ENCODE data around the gene CSTB.

Gene CSTB

DNA sequence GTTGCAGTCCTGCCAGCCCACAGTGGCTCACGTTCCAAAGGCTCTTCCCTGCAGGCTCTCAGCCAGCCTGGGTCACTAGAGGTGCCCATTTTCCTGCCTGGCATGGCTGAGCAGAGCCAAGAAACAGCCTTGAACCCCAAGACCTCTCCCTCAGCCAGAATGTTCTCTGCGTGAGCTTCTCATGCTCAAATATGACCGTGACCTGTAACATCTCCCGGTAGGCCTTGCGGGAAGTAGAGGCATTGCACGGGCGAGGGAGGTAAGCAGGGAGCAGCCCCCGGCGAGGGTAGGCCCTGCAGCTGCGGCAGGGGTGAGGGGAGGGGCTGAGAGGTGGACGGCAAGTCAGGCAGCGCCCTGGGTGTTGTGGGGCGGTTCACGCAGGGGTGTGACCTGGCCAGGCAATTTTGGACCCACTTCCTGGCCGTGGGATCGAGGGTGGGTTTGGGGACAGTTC, 33.3 kb upstream of the CSTB start:
- no peak overlapping the region for H3K4me3 ChIP-seq (ENCODE audit: low read depth, low read length)
- TF ChIP-seq, protein P1, sequence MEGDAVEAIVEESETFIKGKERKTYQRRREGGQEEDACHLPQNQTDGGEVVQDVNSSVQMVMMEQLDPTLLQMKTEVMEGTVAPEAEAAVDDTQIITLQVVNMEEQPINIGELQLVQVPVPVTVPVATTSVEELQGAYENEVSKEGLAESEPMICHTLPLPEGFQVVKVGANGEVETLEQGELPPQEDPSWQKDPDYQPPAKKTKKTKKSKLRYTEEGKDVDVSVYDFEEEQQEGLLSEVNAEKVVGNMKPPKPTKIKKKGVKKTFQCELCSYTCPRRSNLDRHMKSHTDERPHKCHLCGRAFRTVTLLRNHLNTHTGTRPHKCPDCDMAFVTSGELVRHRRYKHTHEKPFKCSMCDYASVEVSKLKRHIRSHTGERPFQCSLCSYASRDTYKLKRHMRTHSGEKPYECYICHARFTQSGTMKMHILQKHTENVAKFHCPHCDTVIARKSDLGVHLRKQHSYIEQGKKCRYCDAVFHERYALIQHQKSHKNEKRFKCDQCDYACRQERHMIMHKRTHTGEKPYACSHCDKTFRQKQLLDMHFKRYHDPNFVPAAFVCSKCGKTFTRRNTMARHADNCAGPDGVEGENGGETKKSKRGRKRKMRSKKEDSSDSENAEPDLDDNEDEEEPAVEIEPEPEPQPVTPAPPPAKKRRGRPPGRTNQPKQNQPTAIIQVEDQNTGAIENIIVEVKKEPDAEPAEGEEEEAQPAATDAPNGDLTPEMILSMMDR (IDR thresholded peaks at IDR 0.05; ENCODE audit: insufficient read depth, low read depth, low read length, missing control alignments): no peak
- DNase-seq (ENCODE audit: low read depth): no peak

DNA sequence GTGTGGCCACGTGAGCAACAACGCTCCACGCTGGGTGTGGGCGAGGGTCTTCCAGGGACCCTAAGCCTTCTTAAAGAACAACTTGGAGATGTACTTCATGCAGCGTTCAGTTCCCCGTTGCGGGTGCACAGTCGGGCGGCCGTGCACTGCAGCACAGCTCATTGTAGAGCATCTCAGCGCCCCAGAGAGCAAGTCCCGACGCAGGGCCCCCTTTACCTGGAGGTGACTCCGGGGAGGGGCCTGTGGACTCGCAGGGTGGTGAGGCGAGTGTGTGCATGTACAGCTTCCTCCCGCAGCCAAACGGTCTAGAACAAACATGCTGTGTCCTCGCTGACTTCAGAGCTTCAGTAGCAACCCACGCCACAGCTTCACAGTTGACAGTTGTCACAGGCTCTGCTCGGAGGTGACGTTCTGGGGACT, 32.7 kb upstream of the CSTB start:
- TF ChIP-seq, protein P1 (IDR thresholded peaks at IDR 0.05; ENCODE audit: insufficient read depth, low read depth, low read length, missing control alignments): no peak
- H3K4me3 ChIP-seq (ENCODE audit: low read depth, low read length): no peak overlapping the region
- DNase-seq (ENCODE audit: low read depth): no peak

DNA sequence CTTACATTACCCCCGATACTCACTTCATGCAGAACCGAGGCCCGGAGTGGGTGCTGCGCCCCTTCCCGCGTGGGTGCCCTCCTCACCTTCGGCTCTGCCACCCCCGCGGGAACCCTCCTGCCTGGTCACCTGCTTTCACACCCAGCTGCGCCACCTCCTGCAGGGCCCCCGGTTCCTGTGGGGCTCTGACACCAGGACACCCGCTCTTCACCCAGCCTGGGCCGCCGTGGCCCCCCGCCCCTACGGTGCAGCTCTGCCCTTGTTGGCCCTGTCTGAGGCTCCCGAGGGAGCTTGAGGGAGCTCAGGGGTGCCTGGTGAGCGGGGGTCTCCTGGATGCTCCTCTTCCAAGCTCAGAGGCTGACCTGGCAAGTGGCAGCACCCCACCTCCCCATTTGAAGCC, 32.3 kb upstream of the CSTB start:
- H3K4me3 ChIP-seq (ENCODE audit: low read depth, low read length): no peak overlapping the region
- DNase-seq (ENCODE audit: low read depth): no peak
- TF ChIP-seq, protein P1 (IDR thresholded peaks at IDR 0.05; ENCODE audit: insufficient read depth, low read depth, low read length, missing control alignments): no peak

DNA sequence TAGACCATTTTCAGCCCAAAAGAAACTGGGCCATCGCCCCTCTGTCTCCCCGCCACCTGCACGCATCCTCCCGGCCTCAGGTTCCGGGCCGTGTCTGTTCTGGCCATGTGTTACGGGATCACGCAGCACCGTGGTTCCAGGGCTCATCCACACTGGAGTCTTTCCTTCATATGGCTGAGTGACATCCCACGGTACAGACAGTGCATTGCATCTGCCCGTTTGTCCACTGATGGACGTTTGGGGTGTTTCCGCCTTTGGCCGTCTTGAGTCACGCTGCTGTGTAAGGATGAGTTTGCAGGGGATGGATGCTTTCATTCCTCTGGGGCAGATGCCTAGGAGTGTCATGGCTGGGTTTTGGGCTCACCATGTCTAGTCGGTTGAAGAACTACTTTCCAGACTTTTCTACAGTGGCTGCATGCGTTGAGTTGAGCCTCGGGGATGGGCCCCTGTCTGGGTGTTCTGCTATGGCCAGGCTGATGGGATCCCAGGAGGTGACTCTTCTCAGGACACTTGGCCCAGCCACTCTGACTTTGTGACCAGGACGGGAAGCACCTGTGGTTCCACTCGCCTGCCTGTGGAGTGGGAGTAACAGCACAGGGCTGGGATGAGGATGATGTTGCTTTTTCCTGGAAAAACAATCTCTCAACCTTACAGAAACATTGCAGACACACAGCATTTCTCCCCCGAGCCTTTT, 30.1 kb upstream of the CSTB start:
- DNase-seq (ENCODE audit: low read depth): no peak
- TF ChIP-seq, protein P1 (IDR thresholded peaks at IDR 0.05; ENCODE audit: insufficient read depth, low read depth, low read length, missing control alignments): no peak

DNA sequence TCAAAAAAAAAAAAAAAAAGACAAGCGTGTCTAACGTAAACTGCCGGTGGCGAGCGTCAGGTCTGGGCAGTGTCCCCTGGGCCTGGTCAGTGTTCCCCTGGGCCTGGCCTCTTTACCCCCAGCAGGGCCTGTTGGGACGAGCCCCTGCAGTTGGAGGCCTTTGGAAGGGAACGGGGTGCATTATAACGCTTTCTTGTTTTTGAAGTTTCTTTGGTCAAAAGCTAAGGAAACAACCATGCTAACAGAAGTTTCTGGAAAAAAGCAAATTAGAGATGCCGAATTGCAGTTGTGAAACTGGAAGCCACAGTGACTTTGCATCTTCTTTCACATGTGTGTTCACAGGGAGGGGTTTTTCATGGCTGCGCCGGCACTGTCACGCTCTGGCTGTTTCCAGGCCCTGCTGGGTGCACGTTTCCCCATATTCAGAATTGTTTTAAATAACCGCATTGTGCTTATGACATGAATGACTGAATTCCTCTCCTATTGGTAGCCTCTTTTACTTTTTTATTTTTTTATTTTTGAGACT, 29.2 kb upstream of the CSTB start:
- peak; percentile 98 for DNase-seq (ENCODE audit: low read depth)
- H3K4me3 ChIP-seq (ENCODE audit: low read depth, low read length): peak overlapping the region; percentile 17
- TF ChIP-seq, protein P1 (IDR thresholded peaks at IDR 0.05; ENCODE audit: insufficient read depth, low read depth, low read length, missing control alignments): no peak

More for the DNA sequence above, 30.1 kb upstream of the CSTB start:
- H3K4me3 ChIP-seq (ENCODE audit: low read depth, low read length): peak overlapping the region; percentile 44

DNA sequence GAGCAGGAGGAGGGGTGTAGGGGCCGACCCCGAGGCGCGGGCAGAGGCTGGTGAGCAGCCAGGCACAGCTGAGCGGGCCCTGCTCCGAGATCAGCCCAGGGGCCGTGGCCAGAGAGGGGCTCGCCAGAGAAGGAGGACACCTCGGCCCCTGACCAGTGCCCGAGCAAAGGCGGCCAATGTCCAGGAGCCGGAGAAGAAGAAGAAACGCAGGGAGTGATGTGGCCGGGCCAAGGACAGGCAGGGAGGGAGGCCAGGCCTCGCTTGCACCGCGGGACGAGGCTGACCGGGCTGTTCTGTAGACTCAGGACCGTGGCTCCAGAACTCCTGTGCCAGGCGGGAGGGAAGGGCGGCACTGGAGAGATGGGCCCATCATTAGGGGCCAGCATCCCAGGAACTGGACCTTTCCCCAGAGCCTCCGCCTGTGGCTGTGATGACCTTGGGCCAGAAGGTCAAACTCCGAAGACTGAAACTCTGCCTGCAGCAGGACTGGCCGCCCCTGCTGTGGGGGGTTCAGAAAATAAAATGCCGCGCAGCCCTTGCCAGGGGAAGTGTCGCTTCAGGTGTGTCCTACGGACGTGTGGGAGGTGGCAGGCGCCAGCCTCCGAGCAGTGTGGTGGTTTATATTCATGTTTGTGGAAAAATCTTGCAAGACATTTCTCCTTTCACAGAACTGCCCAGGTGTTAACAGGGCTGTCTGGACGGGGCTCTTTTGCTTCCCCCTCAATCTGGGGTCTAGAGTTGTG, 27.6 kb upstream of the CSTB start:
- TF ChIP-seq, protein P1 (IDR thresholded peaks at IDR 0.05; ENCODE audit: insufficient read depth, low read depth, low read length, missing control alignments): no peak
- H3K4me3 ChIP-seq (ENCODE audit: low read depth, low read length): no peak overlapping the region
- no peak for DNase-seq (ENCODE audit: low read depth)
